GM04503 (cell line): Measurements from ENCODE around the gene NSL1.
"Not testable (repeated sequence)": the region's sequence is repeated elsewhere in the genome, so short reads cannot be mapped to it uniquely, and the experiment has no call there.

Experiments used
- DNase-seq: peaks from one replicate; pipeline ENCODE4 v3.0.0-alpha.2; 2012; ENCODE audit warnings: low read depth

NSL1 gene

GRCh38 chr1:212782422-212783154 is 9.0 kb downstream of the NSL1 start:
- no peak for DNase-seq

GRCh38 chr1:212781225-212781624 is 10.4 kb downstream of the NSL1 start:
- no peak for DNase-seq

GRCh38 chr1:212780759-212781158 is 10.8 kb downstream of the NSL1 start:
- no peak for DNase-seq

GRCh38 chr1:212779086-212779485 is 12.5 kb downstream of the NSL1 start:
- DNase-seq, result not testable (repeated sequence)

- no peak for DNase-seq
Observed at GRCh38 chr1:212777151-212777550, 14.4 kb downstream of the NSL1 start.

- no peak for DNase-seq
Observed at GRCh38 chr1:212775241-212775640, 16.3 kb downstream of the NSL1 start.

GRCh38 chr1:212774584-212774983 is 17.0 kb downstream of the NSL1 start:
- DNase-seq, result no peak

GRCh38 chr1:212773011-212773410 is 18.6 kb downstream of the NSL1 start:
- no peak for DNase-seq

GRCh38 chr1:212771341-212771740 is 20.2 kb downstream of the NSL1 start:
- DNase-seq, result no peak

GRCh38 chr1:212769459-212770167 is 22.0 kb downstream of the NSL1 start:
- no peak for DNase-seq

GRCh38 chr1:212766825-212767224 is 24.8 kb downstream of the NSL1 start:
- not testable (repeated sequence) for DNase-seq

GRCh38 chr1:212764718-212765281 is 26.8 kb downstream of the NSL1 start:
- not testable (repeated sequence) for DNase-seq

- DNase-seq, result no peak
Observed at GRCh38 chr1:212762839-212763238, 28.7 kb downstream of the NSL1 start.

- DNase-seq, result no peak
Observed at GRCh38 chr1:212762234-212762633, 29.3 kb downstream of the NSL1 start.

- DNase-seq, result no peak
Observed at GRCh38 chr1:212760126-212760823, 31.3 kb downstream of the NSL1 start.

- DNase-seq, result no peak
Observed at GRCh38 chr1:212759683-212760082, 31.9 kb downstream of the NSL1 start.

GRCh38 chr1:212754680-212755079 is 36.9 kb downstream of the NSL1 start:
- no peak for DNase-seq

GRCh38 chr1:212754193-212754592 is 37.4 kb downstream of the NSL1 start:
- no peak for DNase-seq

- no peak for DNase-seq
Observed at GRCh38 chr1:212753749-212754148, 37.8 kb downstream of the NSL1 start.

GRCh38 chr1:212752934-212753497 is 38.6 kb downstream of the NSL1 start:
- DNase-seq, result no peak

- peak; percentile 19 for DNase-seq
Observed at GRCh38 chr1:212752252-212752933, 39.2 kb downstream of the NSL1 start.
